ENCODE measurements around the gene VARS2. TPM values are rescaled to one million over a fixed set of nuclear protein-coding genes. Genes with fewer than 3 reads are reported as not detected.

VARS2 gene
- total RNA-seq, 1 experiment from 2014 or later: 68.2 TPM

- Histone ChIP-seq H3K4me2 (ENCODE audit: insufficient read depth, insufficient read length, low read length) (no peak overlapping the region), H3K9ac (ENCODE audit: extremely low read depth, insufficient read length, low read length) (no peak overlapping the region), H2BK120ac (ENCODE audit: low read depth, low read length, poor library complexity, severe bottlenecking) (no peak overlapping the region), H3K14ac (ENCODE audit: insufficient read depth, low read length) (no peak overlapping the region; the same call in 1 of the 2 replicates), H3K4me1 (ENCODE audit: insufficient read depth, low read length) (peaks cover 2% of the 10 kb centered on the region; the same call in 1 of the 2 replicates), H2AK5ac (ENCODE audit: insufficient read length, low read length) (no peak overlapping the region), H3K27ac (ENCODE audit: insufficient read length, low read depth, low read length) (no peak overlapping the region), H2BK15ac (ENCODE audit: low read depth, low read length) (no peak overlapping the region), H2BK12ac (ENCODE audit: insufficient read length, low read depth, low read length) (no peak overlapping the region), H3K9me3 (ENCODE audit: control insufficient read depth, low read depth, low read length) (no peaks in the 10 kb centered on the region), H3K23ac (ENCODE audit: insufficient read length, low read depth, low read length) (no peak overlapping the region), H4K20me1 (ENCODE audit: control insufficient read depth, insufficient read depth, insufficient read length) (no peaks in the 10 kb centered on the region), H3K4ac (ENCODE audit: low read depth, low read length) (no peak overlapping the region), H3K79me2 (ENCODE audit: insufficient read depth, low read length) (no peaks in the 10 kb centered on the region), H2AFZ (ENCODE audit: low read length) (no peak overlapping the region), H4K91ac (ENCODE audit: insufficient read length, low read depth, low read length) (no peak overlapping the region), H2BK5ac (ENCODE audit: insufficient read length, low read length) (no peak overlapping the region), H4K5ac (ENCODE audit: insufficient read length, low read depth, low read length) (no peak overlapping the region), H4K8ac (replicated peaks; ENCODE audit: insufficient read length, low read depth, low read length) (no peak overlapping the region), H3K23me2 (ENCODE audit: insufficient read length, low read depth, low read length, poor library complexity, severe bottlenecking) (no peaks in the 10 kb centered on the region), H3K79me1 (ENCODE audit: insufficient read depth, low read depth, low read length, poor library complexity, severe bottlenecking) (no peaks in the 10 kb centered on the region), H3K27me3 (ENCODE audit: insufficient read depth, low read length) (no peaks in the 10 kb centered on the region; the same call in 1 of the 2 replicates), H2BK20ac (ENCODE audit: low read depth, low read length, poor library complexity, severe bottlenecking) (no peak overlapping the region), H3T11ph (ENCODE audit: low read length) (no peak overlapping the region), H3K18ac (ENCODE audit: insufficient read length, low read depth, low read length) (no peak overlapping the region), H3K56ac (ENCODE audit: insufficient read length, low read depth, low read length) (no peak overlapping the region)
- Mint-ChIP-seq H3K4me1 (peaks cover 2 to 8% of the 10 kb centered on the region in 2 experiments; a peak in 2 of 4 replicates), H3K9me3 (peaks cover 13 to 14% of the 10 kb centered on the region in 2 experiments; a peak in 4 of 5 replicates), H3K4me3 (no peak overlapping the region), H3K27ac (peak overlapping the region in 1 of 3 experiments; percentile 57; a peak in 1 of 7 replicates), H3K36me3 (ENCODE audit: insufficient read depth in 1 of 3, low read depth in 3 of 3) (peaks cover 27 to 37% (median 33%) of the 10 kb centered on the region in 3 experiments), H3K27me3 (ENCODE audit: low read depth) (no peaks in the 10 kb centered on the region; the same call in 1 of the 2 replicates)
- no CpG with 5 or more reads among the region's 4 CpGs for WGBS (ENCODE audit: extremely low coverage, insufficient read length, low lambda C conversion rate)
- no peak for TF ChIP-seq CTCF (conservative IDR thresholded peaks at IDR 0.05)
- no peak for DNase-seq
Observed at GRCh38 chr6:30930506-30930905, 16.5 kb downstream of the VARS2 start.
